HEK293T (cell line): ENCODE data around the gene CABP1.

ENCODE experiments used
- ARNT ChIP-seq: fragments of 450-650 bp; IDR thresholded peaks from 2 replicates; pipeline ENCODE4 v1.6.1; 2017; ENCODE audit warnings: mild to moderate bottlenecking
- FOXM1 ChIP-seq: fragments of 450-650 bp; IDR thresholded peaks from 2 replicates; pipeline ENCODE4 v1.6.1; 2017; ENCODE audit warnings: mild to moderate bottlenecking, borderline replicate concordance
- HDGF ChIP-seq: fragments of 450-650 bp; IDR thresholded peaks from 2 replicates; pipeline ENCODE4 v1.6.1; 2017; ENCODE audit warnings: antibody characterized with exemption, borderline replicate concordance
- PKNOX1 ChIP-seq: fragments of 450-650 bp; IDR thresholded peaks from 2 replicates; pipeline ENCODE4 v1.6.1; 2016
- SUZ12 ChIP-seq: fragments of 450-650 bp; IDR thresholded peaks from 2 replicates; pipeline ENCODE4 v1.6.1; 2016; ENCODE audit warnings: mild to moderate bottlenecking
- ZNF384 ChIP-seq: fragments of 450-650 bp; IDR thresholded peaks from 2 replicates; pipeline ENCODE4 v1.6.1; 2016

GRCh38 chr12:120599672-120600552 lies 40.5 kb upstream of the CABP1 start:
- TF ChIP-seq ZNF384 (no peak), HDGF (no peak), PKNOX1 (no peak), FOXM1 (no peak), ARNT (no peak), SUZ12 (no peak)
